CD4-positive, alpha-beta T cell (primary cell): ENCODE measurements around the gene ARID1A. TPM values are rescaled to one million over a fixed set of nuclear protein-coding genes. Genes with fewer than 3 reads are reported as not detected.

Source experiments
- ATAC-seq: fragments of 200-7000 bp; cut with Tn5 transposase; one replicate; pipeline ENCODE4 v1.10.0; 2022; ENCODE audit warnings: mild to moderate bottlenecking; ENCODE audit not compliant: poor library complexity
- CTCF ChIA-PET: fragments of 350-600 bp; sonication (Branson Sonifier 250); formaldehyde crosslinking; loops from one replicate; lab custom pipeline; 2021; ENCODE audit warnings: antibody characterized with exemption, inconsistent platforms; lab: Charles Lee
- POLR2A ChIA-PET: fragments of 350-600 bp; sonication (Branson Sonifier 250); formaldehyde crosslinking; loops from one replicate; lab custom pipeline; 2021; ENCODE audit warnings: antibody characterized with exemption, inconsistent platforms; lab: Charles Lee
- DNase-seq, 14 experiments: peaks; one replicate each; pipeline ENCODE4 v3.0.0-alpha.2; 2013 to 2020; ENCODE audit warnings: mixed read lengths in 2 of 14
- H3K27ac ChIP-seq, 2 donors: one replicate each; pipeline versions ENCODE4 v1.5.1 to v1.7.0; 2013; ENCODE audit warnings: low read length in 2 of 2, low read depth in 1 of 2, mild to moderate bottlenecking in 1 of 2
- H3K27me3 ChIP-seq, 2 experiments: 1 replicate in 1 of 2; 2 replicates in 1 of 2; pipeline versions ENCODE4 v1.6.1 to v1.7.0; 2013; ENCODE audit warnings: low read length in 2 of 2, control low read depth in 1 of 2, mild to moderate bottlenecking in 1 of 2, moderate library complexity in 1 of 2; ENCODE audit not compliant: insufficient read depth in 2 of 2, control insufficient read depth in 1 of 2
- H3K36me3 ChIP-seq: one replicate; pipeline ENCODE4 v1.6.1; 2013; ENCODE audit warnings: low read length, control low read depth; ENCODE audit not compliant: insufficient read depth
- H3K4me1 ChIP-seq: one replicate; pipeline ENCODE4 v1.6.1; 2013; ENCODE audit warnings: low read length, control low read depth; ENCODE audit not compliant: insufficient read depth
- H3K4me3 ChIP-seq: one replicate; pipeline ENCODE4 v1.5.1; 2013; ENCODE audit warnings: mild to moderate bottlenecking, low read length, moderate library complexity
- H3K9me3 ChIP-seq, 2 experiments: 1 replicate in 1 of 2; 2 replicates in 1 of 2; pipeline versions ENCODE4 v1.6.1 to v1.7.0; 2013; ENCODE audit warnings: low read length in 2 of 2, mild to moderate bottlenecking in 2 of 2, control low read depth in 1 of 2, moderate library complexity in 1 of 2; ENCODE audit not compliant: control insufficient read depth in 1 of 2, insufficient read depth in 1 of 2
- H3K27ac Mint-ChIP-seq: one replicate; pipeline ENCODE4 v1.8.0; 2020; ENCODE audit warnings: mixed read lengths
- H3K27me3 Mint-ChIP-seq: one replicate; pipeline ENCODE4 v1.8.0; 2021; ENCODE audit warnings: mixed read lengths
- H3K36me3 Mint-ChIP-seq: one replicate; pipeline ENCODE4 v1.8.0; 2021; ENCODE audit warnings: low read depth, mixed read lengths
- H3K4me1 Mint-ChIP-seq: one replicate; pipeline ENCODE4 v1.8.0; 2021; ENCODE audit warnings: low read depth, mixed read lengths
- H3K4me3 Mint-ChIP-seq: one replicate; pipeline ENCODE4 v1.8.0; 2020; ENCODE audit warnings: mild to moderate bottlenecking, mixed read lengths
- H3K9me3 Mint-ChIP-seq: one replicate; pipeline ENCODE4 v1.8.0; 2020; ENCODE audit warnings: mixed read lengths
- CTCF ChIP-seq: fragments of 200-600 bp; IDR thresholded peaks from one replicate; pipeline ENCODE4 v1.8.0; 2022; ENCODE audit warnings: antibody characterized with exemption, mild to moderate bottlenecking
- intact Hi-C, 2 experiments: fragments of 100-400 bp; cut with DNase I in 1 of 2; cut with micrococcal nuclease in 1 of 2; formaldehyde crosslinking; loops; one replicate each; pipeline versions ENCODE4 v1.15.1 to v1.9.0; 2023 to 2025; cut with DNase I, micrococcal nuclease
- total RNA-seq, 174 experiments: library from RNA in 2 of 174; stranded (reverse) in 2 of 174; gene quantifications; one replicate each; pipeline ENCODE4 v1.2.3 and lab custom pipeline; 2021 to 2026

ARID1A gene
- total RNA-seq, 2 experiments from 2014 or later = 102 to 103 TPM

- no peaks in the 10 kb centered on the region for H3K9me3 Mint-ChIP-seq
- peaks cover 89% of the 10 kb centered on the region for H3K4me1 Mint-ChIP-seq
- peaks cover 77% of the 10 kb centered on the region for H3K36me3 Mint-ChIP-seq
- CTCF ChIA-PET = interaction anchor here (1.3 kb wide), 1 partner anchor 11 kb away, joined by 3 read pairs; no protein-coding TSS in a partner anchor
- peaks cover 24% of the 10 kb centered on the region for H3K36me3 ChIP-seq
- DNase-seq (no peak), ATAC-seq (no peak)
- H3K27me3 Mint-ChIP-seq = no peaks in the 10 kb centered on the region
- no peak overlapping the region for H3K4me3 Mint-ChIP-seq
- peaks cover 75% of the 10 kb centered on the region for H3K4me1 ChIP-seq
- intact Hi-C loops = no loop called here
- POLR2A ChIA-PET = no interaction called here
- no peaks in the 10 kb centered on the region for H3K27me3 ChIP-seq
- H3K27ac Mint-ChIP-seq = peak overlapping the region; percentile 61
- peak overlapping the region in 1 of 2 donors; percentile 18 for H3K27ac ChIP-seq
- H3K9me3 ChIP-seq = no peaks in the 10 kb centered on the region
- H3K4me3 ChIP-seq = no peak overlapping the region
- no peak for TF ChIP-seq CTCF
Measured at GRCh38 chr1:26717017-26717491, 21.2 kb downstream of the ARID1A start.

- no peak for TF ChIP-seq CTCF
- H3K4me1 Mint-ChIP-seq = peaks cover 89% of the 10 kb centered on the region
- no peaks in the 10 kb centered on the region for H3K9me3 Mint-ChIP-seq
- ATAC-seq (no peak), DNase-seq (no peak)
- intact Hi-C loops = no loop called here
- Histone ChIP-seq H3K9me3 (no peaks in the 10 kb centered on the region), H3K4me3 (no peak overlapping the region), H3K36me3 (peaks cover 14% of the 10 kb centered on the region), H3K4me1 (peaks cover 73% of the 10 kb centered on the region), H3K27me3 (no peaks in the 10 kb centered on the region), H3K27ac (no peak overlapping the region)
- ChIA-PET CTCF (interaction anchor here (0.6 kb wide), 1 partner anchor 56 kb away, joined by 3 read pairs; no protein-coding TSS in a partner anchor), POLR2A (no interaction called here)
- no peaks in the 10 kb centered on the region for H3K27me3 Mint-ChIP-seq
- H3K36me3 Mint-ChIP-seq = peaks cover 57% of the 10 kb centered on the region
- H3K4me3 Mint-ChIP-seq = no peak overlapping the region
- H3K27ac Mint-ChIP-seq = peak overlapping the region; percentile 61
Measured at GRCh38 chr1:26719205-26719604, 23.4 kb downstream of the ARID1A start.

- no peak for TF ChIP-seq CTCF
- H3K27ac ChIP-seq = no peak overlapping the region
- H3K27me3 Mint-ChIP-seq = no peaks in the 10 kb centered on the region
- ChIA-PET POLR2A (interaction anchor here (0.6 to 3.5 kb wide), 6 partner anchors 11 to 181 kb away, joined by 3 to 18 read pairs (median 4); partner anchors contain the start of gene PIGV), CTCF (interaction anchor here (1.1 to 1.2 kb wide), 2 partner anchors 26 to 67 kb away, joined by 3 to 4 read pairs; partner anchors contain the start of gene ARID1A)
- H3K4me3 ChIP-seq = no peak overlapping the region
- DNase-seq (peak in 3 of 14 experiments; percentile 14 to 66 (median 57)), ATAC-seq (peak; percentile 43)
- peaks cover 38% of the 10 kb centered on the region for H3K36me3 Mint-ChIP-seq
- no peaks in the 10 kb centered on the region for H3K9me3 Mint-ChIP-seq
- H3K36me3 ChIP-seq = peaks cover 10% of the 10 kb centered on the region
- no peaks in the 10 kb centered on the region for H3K9me3 ChIP-seq
- peaks cover 75% of the 10 kb centered on the region for H3K4me1 ChIP-seq
- H3K4me3 Mint-ChIP-seq = peak overlapping the region; percentile 65
- no peaks in the 10 kb centered on the region for H3K27me3 ChIP-seq
- H3K4me1 Mint-ChIP-seq = peaks cover 91% of the 10 kb centered on the region
- peak overlapping the region; percentile 64 for H3K27ac Mint-ChIP-seq
- intact Hi-C loops = loop anchor here (2.0 to 10.0 kb wide), 3 partner anchors 17 to 63 kb away; partner anchors contain the start of gene PIGV (in 1 of the 2)
Measured at GRCh38 chr1:26721669-26722355, 26.0 kb downstream of the ARID1A start.
